Activated naive CD4-positive, alpha-beta T cell (primary cell): ENCODE data around the gene NOC2L.
A peak's percentile ranks its signal among the peaks of the same experiment; 100 is the strongest.

ENCODE experiments used
- DNase-seq, 4 experiments: peaks; one replicate each; lab custom pipeline; 2025; lab: John Stamatoyannopoulos, UW

The NOC2L gene

GRCh38 chr1:916173-917075 lies 42.6 kb downstream of the NOC2L start:
- no peak for DNase-seq

- no peak for DNase-seq
Measured at GRCh38 chr1:915295-916172, 43.5 kb downstream of the NOC2L start.

GRCh38 chr1:914891-915280 lies 44.2 kb downstream of the NOC2L start:
- DNase-seq: no peak

- no peak for DNase-seq
Measured at GRCh38 chr1:914131-914890, 44.7 kb downstream of the NOC2L start.

- DNase-seq: no peak
Measured at GRCh38 chr1:913491-914130, 45.4 kb downstream of the NOC2L start.

- no peak for DNase-seq
Measured at GRCh38 chr1:912740-913301, 46.2 kb downstream of the NOC2L start.

GRCh38 chr1:911875-912739 lies 46.9 kb downstream of the NOC2L start:
- DNase-seq: no peak

- no peak for DNase-seq
Measured at GRCh38 chr1:910881-911721, 48.0 kb downstream of the NOC2L start.

GRCh38 chr1:910311-910880 lies 48.7 kb downstream of the NOC2L start:
- DNase-seq: no peak

- no peak for DNase-seq
Measured at GRCh38 chr1:909861-910310, 49.2 kb downstream of the NOC2L start.

GRCh38 chr1:908661-909060 lies 50.4 kb downstream of the NOC2L start:
- DNase-seq: no peak

- no peak for DNase-seq
Measured at GRCh38 chr1:907611-908451, 51.2 kb downstream of the NOC2L start.

- DNase-seq: no peak
Measured at GRCh38 chr1:906600-907420, 52.2 kb downstream of the NOC2L start.

GRCh38 chr1:905811-906599 lies 53.1 kb downstream of the NOC2L start:
- DNase-seq: no peak

GRCh38 chr1:905071-905749 lies 53.8 kb downstream of the NOC2L start:
- peak in 1 of 4 experiments; percentile 25 for DNase-seq
